Activated gamma-delta T cell treated with Interleukin-2 at 50 U/mL for 16 hours (primary cell): ENCODE data around the gene LDLRAD4.
A peak's percentile ranks its signal among the peaks of the same experiment; 100 is the strongest.

Experiments used
- DNase-seq: peaks from one replicate; pipeline ENCODE4 v3.0.0-alpha.2; 2020

The LDLRAD4 gene

GRCh38 chr18:13528739-13529392, 310.3 kb downstream of the LDLRAD4 start:
- no peak for DNase-seq

- no peak for DNase-seq
These were observed 311.7 kb downstream of the LDLRAD4 start for GRCh38 chr18:13530033-13530878.

- no peak for DNase-seq
These were observed 312.4 kb downstream of the LDLRAD4 start for GRCh38 chr18:13530879-13531387.

GRCh38 chr18:13531681-13532325, 313.2 kb downstream of the LDLRAD4 start:
- DNase-seq, result no peak

- no peak for DNase-seq
These were observed 314.0 kb downstream of the LDLRAD4 start for GRCh38 chr18:13532406-13533075.

- DNase-seq, result no peak
These were observed 316.1 kb downstream of the LDLRAD4 start for GRCh38 chr18:13534631-13535030.

- DNase-seq, result no peak
These were observed 318.0 kb downstream of the LDLRAD4 start for GRCh38 chr18:13536578-13536977.

- DNase-seq, result no peak
These were observed 318.6 kb downstream of the LDLRAD4 start for GRCh38 chr18:13537022-13537780.

GRCh38 chr18:13538630-13539029, 320.1 kb downstream of the LDLRAD4 start:
- DNase-seq, result no peak

GRCh38 chr18:13539050-13539449, 320.5 kb downstream of the LDLRAD4 start:
- peak; percentile 36 for DNase-seq

GRCh38 chr18:13539843-13540476, 321.4 kb downstream of the LDLRAD4 start:
- no peak for DNase-seq

- DNase-seq, result peak; percentile 38
These were observed 322.1 kb downstream of the LDLRAD4 start for GRCh38 chr18:13540477-13541182.

- DNase-seq, result no peak
These were observed 323.3 kb downstream of the LDLRAD4 start for GRCh38 chr18:13541621-13542519.

- DNase-seq, result no peak
These were observed 323.9 kb downstream of the LDLRAD4 start for GRCh38 chr18:13542520-13542847.

GRCh38 chr18:13543144-13543543, 324.6 kb downstream of the LDLRAD4 start:
- no peak for DNase-seq

GRCh38 chr18:13543811-13544732, 325.5 kb downstream of the LDLRAD4 start:
- DNase-seq, result no peak

GRCh38 chr18:13544953-13545352, 326.4 kb downstream of the LDLRAD4 start:
- DNase-seq, result no peak

- DNase-seq, result no peak
These were observed 327.0 kb downstream of the LDLRAD4 start for GRCh38 chr18:13545514-13545913.

- no peak for DNase-seq
These were observed 327.4 kb downstream of the LDLRAD4 start for GRCh38 chr18:13545955-13546354.
